Measurements from ENCODE around the gene SASH1. TPM values are rescaled to one million over a fixed set of nuclear protein-coding genes. Genes with fewer than 3 reads are reported as not detected.

Gene SASH1
- total and polyA plus RNA-seq, 2 donors (not counting 3 experiments of a cell fraction or from before 2014, with no cell fraction given), result 18.5 to 103 TPM

DNA sequence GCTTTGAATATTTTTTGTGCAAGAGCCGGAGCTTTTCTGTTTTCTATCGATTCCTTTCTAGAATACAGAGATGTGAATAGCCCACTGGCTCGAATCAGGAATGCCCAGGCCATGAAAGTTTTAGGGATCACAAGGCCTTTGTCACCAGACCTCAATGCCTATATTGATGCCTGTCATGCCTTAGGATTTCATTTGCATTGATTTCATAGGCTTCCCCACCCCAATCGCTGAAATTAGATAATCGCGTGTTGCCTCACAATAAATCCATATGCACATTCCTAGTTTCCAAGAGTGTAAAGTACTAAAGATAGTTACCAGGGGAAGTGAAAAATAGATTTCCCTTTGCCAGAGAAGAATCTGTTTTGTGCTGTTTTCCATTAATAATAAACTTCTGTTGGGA is 150.8 kb downstream of the SASH1 start:
- Histone ChIP-seq H3K4me1 (ENCODE audit: control insufficient read depth, extremely low read depth, insufficient read depth, low read length) (no peaks in the 10 kb centered on the region), H3K36me3 (ENCODE audit: control insufficient read depth in 2 of 2, extremely low read depth in 1 of 2, insufficient read depth in 2 of 2, low read length in 2 of 2) (peaks cover 2 to 6% of the 10 kb centered on the region in 2 experiments), H3K4me3 (replicated peaks in 1 of 3; ENCODE audit: insufficient read depth in 1 of 3, low read depth in 1 of 3, low read length in 3 of 3) (no peak overlapping the region), H3K79me2 (ENCODE audit: control insufficient read depth, insufficient read depth, low read length) (peaks cover 53% of the 10 kb centered on the region), H3K27me3 (ENCODE audit: control insufficient read depth in 2 of 2, insufficient read depth in 2 of 2, low read length in 2 of 2) (no peaks in the 10 kb centered on the region), H3K27ac (ENCODE audit: insufficient read depth, low read depth, low read length) (no peak overlapping the region), H3K4me2 (ENCODE audit: insufficient read depth, low read length) (no peak overlapping the region), H4K20me1 (replicated peaks; ENCODE audit: control insufficient read depth, extremely low read depth, insufficient read depth, low read length) (no peaks in the 10 kb centered on the region), H3K9ac (replicated peaks; ENCODE audit: extremely low read depth, insufficient read depth, low read length) (no peak overlapping the region), H3K9me3 (replicated peaks; ENCODE audit: control insufficient read depth, insufficient read depth, low read length) (no peaks in the 10 kb centered on the region), H2AFZ (ENCODE audit: low read depth, low read length) (no peak overlapping the region), H3K9me1 (replicated peaks; ENCODE audit: control insufficient read depth, extremely low read depth, insufficient read depth, low read length) (no peaks in the 10 kb centered on the region)
- no peak for DNase-seq (ENCODE audit: low read depth, low spot score)
- dilution Hi-C loops (cut with MboI; ENCODE audit: extremely low pct_ligation_motif_present, low sequenced_read_pairs), result no loop called here
- no TSS peak for BruUV-seq (replicated peaks)
- ChIA-PET POLR2A (no interaction called here), CTCF (no interaction called here)
- TF ChIP-seq POLR2A (IDR thresholded peaks at IDR 0.05; ENCODE audit: low read depth, low read length) (no peak), FOS (IDR thresholded peaks at IDR 0.05; ENCODE audit: borderline replicate concordance, insufficient read depth, low read length) (no peak), JUN (IDR thresholded peaks at IDR 0.05; ENCODE audit: borderline replicate concordance, insufficient read depth, insufficient read length, low read depth) (no peak)
- TF ChIP-seq, protein P1, sequence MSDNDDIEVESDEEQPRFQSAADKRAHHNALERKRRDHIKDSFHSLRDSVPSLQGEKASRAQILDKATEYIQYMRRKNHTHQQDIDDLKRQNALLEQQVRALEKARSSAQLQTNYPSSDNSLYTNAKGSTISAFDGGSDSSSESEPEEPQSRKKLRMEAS (IDR thresholded peaks at IDR 0.05; ENCODE audit: insufficient read depth, insufficient read length), result no peak
- FAIRE-seq, result no peak
- intact Hi-C loops (cut with micrococcal nuclease), result no loop called here

DNA sequence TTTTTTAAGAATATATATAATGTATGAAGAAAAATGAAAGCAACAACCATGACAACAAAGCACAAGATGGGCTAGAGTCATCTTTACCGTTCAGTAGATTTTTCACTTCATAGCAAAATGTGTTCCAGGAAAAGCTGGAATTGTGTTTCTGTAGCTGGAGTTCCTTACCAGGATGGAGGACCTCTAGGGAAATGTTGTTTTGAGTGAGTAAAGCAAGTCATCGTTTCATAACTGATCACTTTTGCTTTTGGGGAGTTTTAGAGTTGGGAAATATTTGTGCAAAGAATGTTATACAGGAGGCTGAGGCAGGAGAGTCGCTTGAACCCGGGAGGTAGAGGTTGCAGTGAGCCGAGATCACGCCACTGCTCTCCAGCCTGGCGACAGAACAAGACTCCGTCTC is 151.6 kb downstream of the SASH1 start:
- ChIA-PET CTCF (no interaction called here), POLR2A (no interaction called here)
- no peaks in the 10 kb centered on the region for H3K27me3 ChIP-seq (ENCODE audit: control insufficient read depth in 2 of 2, insufficient read depth in 2 of 2, low read length in 2 of 2)
- H4K20me1 ChIP-seq (replicated peaks; ENCODE audit: control insufficient read depth, extremely low read depth, insufficient read depth, low read length), result no peaks in the 10 kb centered on the region
- peaks cover 51% of the 10 kb centered on the region for H3K79me2 ChIP-seq (ENCODE audit: control insufficient read depth, insufficient read depth, low read length)
- DNase-seq (ENCODE audit: low read depth, low spot score) (no peak), FAIRE-seq (no peak)
- no peak overlapping the region for H3K4me2 ChIP-seq (ENCODE audit: insufficient read depth, low read length)
- H3K9me1 ChIP-seq (replicated peaks; ENCODE audit: control insufficient read depth, extremely low read depth, insufficient read depth, low read length), result no peaks in the 10 kb centered on the region
- no peaks in the 10 kb centered on the region for H3K9me3 ChIP-seq (replicated peaks; ENCODE audit: control insufficient read depth, insufficient read depth, low read length)
- H3K9ac ChIP-seq (replicated peaks; ENCODE audit: extremely low read depth, insufficient read depth, low read length), result no peak overlapping the region
- no peaks in the 10 kb centered on the region for H3K4me1 ChIP-seq (ENCODE audit: control insufficient read depth, extremely low read depth, insufficient read depth, low read length)
- H3K27ac ChIP-seq (ENCODE audit: insufficient read depth, low read depth, low read length), result no peak overlapping the region
- no peak overlapping the region for H3K4me3 ChIP-seq (replicated peaks in 1 of 3; ENCODE audit: insufficient read depth in 1 of 3, low read depth in 1 of 3, low read length in 3 of 3)
- dilution Hi-C loops (cut with MboI; ENCODE audit: extremely low pct_ligation_motif_present, low sequenced_read_pairs), result no loop called here
- peaks cover 2 to 5% of the 10 kb centered on the region in 2 experiments for H3K36me3 ChIP-seq (ENCODE audit: control insufficient read depth in 2 of 2, extremely low read depth in 1 of 2, insufficient read depth in 2 of 2, low read length in 2 of 2)
- no TSS peak for BruUV-seq (replicated peaks)
- H2AFZ ChIP-seq (ENCODE audit: low read depth, low read length), result no peak overlapping the region
- TF ChIP-seq EZH2 (IDR thresholded peaks at IDR 0.05; ENCODE audit: borderline replicate concordance, low read depth, low read length, severe bottlenecking) (no peak), POLR2AphosphoS5 (IDR thresholded peaks at IDR 0.05; ENCODE audit: insufficient read depth, low read depth, low read length) (no peak), FOS (IDR thresholded peaks at IDR 0.05; ENCODE audit: borderline replicate concordance, insufficient read depth, low read length) (no peak), MYC (IDR thresholded peaks at IDR 0.05; ENCODE audit: low read depth, low read length) (no peak), POLR2A (IDR thresholded peaks at IDR 0.05; ENCODE audit: low read depth, low read length) (no peak), JUN (IDR thresholded peaks at IDR 0.05; ENCODE audit: borderline replicate concordance, insufficient read depth, insufficient read length, low read depth) (no peak), GATA2 (IDR thresholded peaks at IDR 0.05; ENCODE audit: insufficient read depth, insufficient read length, low read depth, low read length) (no peak)
- TF ChIP-seq, protein P1 (IDR thresholded peaks at IDR 0.05; ENCODE audit: insufficient read depth, insufficient read length), result no peak
- TF ChIP-seq, protein P2, sequence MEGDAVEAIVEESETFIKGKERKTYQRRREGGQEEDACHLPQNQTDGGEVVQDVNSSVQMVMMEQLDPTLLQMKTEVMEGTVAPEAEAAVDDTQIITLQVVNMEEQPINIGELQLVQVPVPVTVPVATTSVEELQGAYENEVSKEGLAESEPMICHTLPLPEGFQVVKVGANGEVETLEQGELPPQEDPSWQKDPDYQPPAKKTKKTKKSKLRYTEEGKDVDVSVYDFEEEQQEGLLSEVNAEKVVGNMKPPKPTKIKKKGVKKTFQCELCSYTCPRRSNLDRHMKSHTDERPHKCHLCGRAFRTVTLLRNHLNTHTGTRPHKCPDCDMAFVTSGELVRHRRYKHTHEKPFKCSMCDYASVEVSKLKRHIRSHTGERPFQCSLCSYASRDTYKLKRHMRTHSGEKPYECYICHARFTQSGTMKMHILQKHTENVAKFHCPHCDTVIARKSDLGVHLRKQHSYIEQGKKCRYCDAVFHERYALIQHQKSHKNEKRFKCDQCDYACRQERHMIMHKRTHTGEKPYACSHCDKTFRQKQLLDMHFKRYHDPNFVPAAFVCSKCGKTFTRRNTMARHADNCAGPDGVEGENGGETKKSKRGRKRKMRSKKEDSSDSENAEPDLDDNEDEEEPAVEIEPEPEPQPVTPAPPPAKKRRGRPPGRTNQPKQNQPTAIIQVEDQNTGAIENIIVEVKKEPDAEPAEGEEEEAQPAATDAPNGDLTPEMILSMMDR (IDR thresholded peaks at IDR 0.05; ENCODE audit: extremely low read depth in 1 of 2, insufficient read depth in 1 of 2, low read depth in 1 of 2, low read length in 2 of 2), result no peak
- intact Hi-C loops (cut with micrococcal nuclease), result no loop called here

Measured in endothelial cell of umbilical vein (primary cell).